Activated T-cell treated with anti-CD3 and anti-CD28 coated beads, Interleukin-2, amount 50 U/mL, for 72 hours (primary cell): Measurements from ENCODE around the gene TMEM51. TPM values are rescaled to one million over a fixed set of nuclear protein-coding genes. Genes with fewer than 3 reads are reported as not detected.

Experiments
- ATAC-seq, 2 donors: fragments of 150-1000 bp; cut with Tn5 transposase; replicated peaks in 1 of 2; 2 replicates each; pipeline ENCODE4 v1.10.0; 2021; ENCODE audit warnings: moderate library complexity in 2 of 2, mild to moderate bottlenecking in 1 of 2
- DNase-seq, 2 donors: peaks; one replicate each; pipeline ENCODE4 v3.0.0; 2021 to 2022; ENCODE audit warnings: mixed read lengths in 1 of 2
- H3K27ac Mint-ChIP-seq: one replicate; pipeline ENCODE4 v1.8.0; 2022; ENCODE audit warnings: mild to moderate bottlenecking, moderate library complexity, mixed read lengths
- H3K27me3 Mint-ChIP-seq: one replicate; pipeline ENCODE4 v1.8.0; 2022; ENCODE audit warnings: low read depth, mixed read lengths
- H3K36me3 Mint-ChIP-seq, 2 donors: one replicate each; pipeline ENCODE4 v1.8.0; 2022; ENCODE audit warnings: mixed read lengths in 2 of 2, mild to moderate bottlenecking in 1 of 2; ENCODE audit not compliant: insufficient read depth in 2 of 2
- H3K4me1 Mint-ChIP-seq: one replicate; pipeline ENCODE4 v1.8.0; 2022; ENCODE audit warnings: low read depth, mixed read lengths
- H3K4me3 Mint-ChIP-seq, 2 donors: one replicate each; pipeline ENCODE4 v1.8.0; 2022; ENCODE audit warnings: mild to moderate bottlenecking in 2 of 2, mixed read lengths in 2 of 2, moderate library complexity in 2 of 2
- H3K9me3 Mint-ChIP-seq, 2 donors: one replicate each; pipeline ENCODE4 v1.8.0; 2022; ENCODE audit warnings: mixed read lengths in 2 of 2
- total RNA-seq, 2 donors: library from RNA; stranded (reverse); gene quantifications; one replicate each; pipeline ENCODE4 v1.2.3, GENCODE V29; 2022

The TMEM51 gene
- total RNA-seq, 2 donors from 2014 or later = not detected

DNA sequence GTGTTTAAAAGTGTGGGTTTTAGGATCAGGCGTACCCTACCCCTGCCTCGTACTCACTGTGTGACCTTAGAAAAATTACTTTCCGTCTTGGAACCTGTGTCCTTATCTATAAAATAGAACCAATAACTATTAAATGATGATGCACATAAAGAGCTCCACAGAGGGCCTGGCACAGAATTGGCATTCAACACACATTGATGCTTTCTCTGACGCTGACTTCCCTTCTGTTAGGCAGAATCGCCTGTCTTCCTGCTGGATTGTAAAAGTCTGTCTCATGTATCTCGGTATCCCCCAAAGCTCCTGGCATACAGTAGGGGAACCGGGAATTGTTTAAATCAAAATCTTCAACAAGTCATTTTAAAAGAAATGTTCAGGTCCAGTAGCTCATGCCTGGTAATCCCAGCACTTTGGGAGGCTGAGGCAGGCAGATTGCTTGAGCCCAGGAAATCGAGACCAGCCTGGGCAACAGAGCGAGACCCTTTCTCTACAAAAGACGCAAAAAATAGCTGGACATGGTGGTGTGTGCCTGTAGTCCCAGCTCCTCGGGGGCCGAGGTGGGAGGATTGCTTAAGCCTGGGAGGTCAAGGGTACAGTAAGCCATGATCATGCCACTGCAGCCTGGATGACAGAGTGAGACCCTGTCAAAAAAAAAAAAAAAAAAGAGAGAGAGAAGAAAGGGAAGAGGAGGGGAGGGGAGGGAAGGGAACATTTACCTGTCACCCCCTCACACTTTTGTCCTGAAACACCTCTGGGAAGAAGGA is 52.2 kb downstream of the TMEM51 start:
- ATAC-seq (no peak), DNase-seq (no peak)
- peaks cover 12% of the 10 kb centered on the region for H3K27me3 Mint-ChIP-seq
- no peaks in the 10 kb centered on the region for H3K4me1 Mint-ChIP-seq
- no peak overlapping the region for H3K27ac Mint-ChIP-seq
- H3K36me3 Mint-ChIP-seq = no peaks in the 10 kb centered on the region
- no peak overlapping the region for H3K4me3 Mint-ChIP-seq
- H3K9me3 Mint-ChIP-seq = no peaks in the 10 kb centered on the region

GRCh38 chr1:15206418-15207030 is 53.0 kb downstream of the TMEM51 start:
- H3K27ac Mint-ChIP-seq = no peak overlapping the region
- no peak overlapping the region for H3K4me3 Mint-ChIP-seq
- no peaks in the 10 kb centered on the region for H3K9me3 Mint-ChIP-seq
- no peak for DNase-seq
- H3K4me1 Mint-ChIP-seq = no peaks in the 10 kb centered on the region
- H3K27me3 Mint-ChIP-seq = peaks cover 12% of the 10 kb centered on the region
- no peak for ATAC-seq
- no peaks in the 10 kb centered on the region for H3K36me3 Mint-ChIP-seq

- ATAC-seq (no peak), DNase-seq (no peak)
- H3K4me1 Mint-ChIP-seq = no peaks in the 10 kb centered on the region
- H3K27ac Mint-ChIP-seq = no peak overlapping the region
- peaks cover 15% of the 10 kb centered on the region for H3K27me3 Mint-ChIP-seq
- H3K9me3 Mint-ChIP-seq = no peaks in the 10 kb centered on the region
- no peak overlapping the region for H3K4me3 Mint-ChIP-seq
- no peaks in the 10 kb centered on the region for H3K36me3 Mint-ChIP-seq
Observed at GRCh38 chr1:15207031-15207828, 53.7 kb downstream of the TMEM51 start.

GRCh38 chr1:15207829-15208429 is 54.4 kb downstream of the TMEM51 start:
- Mint-ChIP-seq H3K27ac (no peak overlapping the region), H3K4me1 (no peaks in the 10 kb centered on the region), H3K9me3 (no peaks in the 10 kb centered on the region), H3K36me3 (no peaks in the 10 kb centered on the region), H3K4me3 (no peak overlapping the region), H3K27me3 (peaks cover 16% of the 10 kb centered on the region)
- DNase-seq = no peak
- ATAC-seq = no peak

GRCh38 chr1:15210651-15211375 is 57.3 kb downstream of the TMEM51 start:
- H3K4me1 Mint-ChIP-seq = no peaks in the 10 kb centered on the region
- no peak overlapping the region for H3K4me3 Mint-ChIP-seq
- peaks cover 13% of the 10 kb centered on the region for H3K27me3 Mint-ChIP-seq
- no peak for DNase-seq
- ATAC-seq = no peak
- H3K27ac Mint-ChIP-seq = no peak overlapping the region
- H3K9me3 Mint-ChIP-seq = no peaks in the 10 kb centered on the region
- H3K36me3 Mint-ChIP-seq = no peaks in the 10 kb centered on the region

GRCh38 chr1:15211424-15211823 is 57.9 kb downstream of the TMEM51 start:
- peaks cover 10% of the 10 kb centered on the region for H3K27me3 Mint-ChIP-seq
- no peaks in the 10 kb centered on the region for H3K9me3 Mint-ChIP-seq
- H3K4me3 Mint-ChIP-seq = no peak overlapping the region
- H3K4me1 Mint-ChIP-seq = no peaks in the 10 kb centered on the region
- ATAC-seq (no peak), DNase-seq (no peak)
- no peaks in the 10 kb centered on the region for H3K36me3 Mint-ChIP-seq
- H3K27ac Mint-ChIP-seq = no peak overlapping the region

DNA sequence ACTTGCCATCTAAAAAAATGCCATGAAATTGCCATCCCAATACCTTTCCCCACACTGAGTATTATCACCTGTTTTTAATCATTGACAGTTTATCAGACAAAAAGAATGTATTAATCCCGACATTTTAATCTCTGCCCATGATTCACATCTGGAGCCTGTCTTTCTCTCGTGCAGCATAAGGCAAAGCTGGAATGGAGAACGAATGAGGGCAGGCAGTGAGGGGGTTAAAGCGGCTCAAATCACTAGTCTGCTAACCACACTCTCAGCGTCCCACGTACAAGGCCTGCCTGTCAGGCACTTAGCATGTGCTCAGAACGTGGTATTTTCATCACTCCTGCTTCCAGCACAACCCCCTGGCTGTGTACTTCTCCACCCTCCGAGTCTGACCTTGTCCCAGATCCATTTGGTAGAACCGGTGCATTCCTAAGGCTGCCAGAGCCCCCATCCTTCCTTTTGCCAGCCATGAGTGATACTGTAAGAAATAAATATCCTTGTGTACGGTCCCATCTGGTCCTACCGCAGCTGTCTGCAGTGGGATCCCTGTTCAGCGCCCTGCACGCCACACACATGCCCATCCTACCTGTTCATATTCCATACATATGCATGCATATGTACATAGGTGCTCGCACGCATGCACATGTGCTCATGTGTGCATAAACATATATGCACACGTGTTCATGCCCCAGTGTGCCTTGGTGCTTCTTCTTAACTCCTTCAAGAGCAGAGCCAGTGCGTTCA is 58.8 kb downstream of the TMEM51 start:
- H3K9me3 Mint-ChIP-seq = no peaks in the 10 kb centered on the region
- no peak overlapping the region for H3K27ac Mint-ChIP-seq
- no peaks in the 10 kb centered on the region for H3K36me3 Mint-ChIP-seq
- H3K4me3 Mint-ChIP-seq = no peak overlapping the region
- H3K27me3 Mint-ChIP-seq = peaks cover 10% of the 10 kb centered on the region
- ATAC-seq (no peak), DNase-seq (no peak)
- H3K4me1 Mint-ChIP-seq = no peaks in the 10 kb centered on the region

DNA sequence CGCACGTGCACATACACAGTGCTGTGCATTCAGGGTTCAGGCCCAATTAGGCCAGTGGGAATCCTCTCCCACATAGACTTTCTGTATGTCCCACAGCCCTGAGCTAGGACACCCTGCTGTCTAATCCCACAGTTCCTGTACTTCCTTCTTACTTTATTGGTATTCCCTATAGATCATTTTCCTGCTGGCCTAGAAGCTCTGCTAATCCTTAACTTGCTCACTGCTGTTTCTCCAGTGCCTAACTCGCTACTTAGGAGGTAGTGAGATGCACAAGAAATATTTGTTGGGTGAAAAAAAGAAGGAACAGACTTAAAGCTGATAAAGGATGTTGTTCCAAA is 59.4 kb downstream of the TMEM51 start:
- H3K4me3 Mint-ChIP-seq = no peak overlapping the region
- H3K4me1 Mint-ChIP-seq = no peaks in the 10 kb centered on the region
- no peaks in the 10 kb centered on the region for H3K36me3 Mint-ChIP-seq

DNA sequence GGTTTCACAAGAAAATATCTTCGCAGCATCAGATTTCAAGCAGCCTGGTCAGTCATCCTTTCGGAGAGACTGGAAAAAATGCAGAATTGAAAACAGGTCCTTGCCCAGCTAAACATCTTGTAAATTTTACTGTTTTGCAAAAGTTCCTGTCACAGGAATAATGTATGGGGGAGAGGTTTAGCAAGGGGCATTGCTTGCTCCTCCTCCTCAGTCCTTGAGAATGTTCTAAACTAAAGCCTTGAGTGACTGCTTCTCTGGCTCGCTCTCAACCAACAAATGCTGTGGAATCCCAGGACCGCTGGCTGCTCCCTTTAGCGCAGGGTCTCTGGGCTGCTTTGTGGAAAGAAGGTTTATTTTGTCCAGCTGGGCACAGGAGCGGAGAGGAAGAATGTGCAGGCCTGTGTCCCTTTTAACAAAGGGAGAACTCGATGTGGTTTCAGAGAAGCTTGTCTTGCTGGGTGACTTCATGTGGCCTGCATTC is 59.8 kb downstream of the TMEM51 start:
- Mint-ChIP-seq H3K36me3 (no peaks in the 10 kb centered on the region), H3K4me1 (no peaks in the 10 kb centered on the region), H3K9me3 (no peaks in the 10 kb centered on the region), H3K4me3 (no peak overlapping the region), H3K27me3 (peaks cover 10% of the 10 kb centered on the region), H3K27ac (no peak overlapping the region)
- ATAC-seq = no peak
- DNase-seq = no peak

More for the DNA sequence above, 59.4 kb downstream of the TMEM51 start:
- Mint-ChIP-seq H3K27me3 (peaks cover 10% of the 10 kb centered on the region), H3K9me3 (no peaks in the 10 kb centered on the region), H3K27ac (no peak overlapping the region)
- DNase-seq (no peak), ATAC-seq (no peak)

- Mint-ChIP-seq H3K27me3 (peaks cover 10% of the 10 kb centered on the region), H3K27ac (no peak overlapping the region), H3K36me3 (no peaks in the 10 kb centered on the region), H3K9me3 (no peaks in the 10 kb centered on the region), H3K4me3 (no peak overlapping the region), H3K4me1 (no peaks in the 10 kb centered on the region)
- DNase-seq = no peak
- ATAC-seq = no peak
Observed at GRCh38 chr1:15214527-15214926, 61.0 kb downstream of the TMEM51 start.

DNA sequence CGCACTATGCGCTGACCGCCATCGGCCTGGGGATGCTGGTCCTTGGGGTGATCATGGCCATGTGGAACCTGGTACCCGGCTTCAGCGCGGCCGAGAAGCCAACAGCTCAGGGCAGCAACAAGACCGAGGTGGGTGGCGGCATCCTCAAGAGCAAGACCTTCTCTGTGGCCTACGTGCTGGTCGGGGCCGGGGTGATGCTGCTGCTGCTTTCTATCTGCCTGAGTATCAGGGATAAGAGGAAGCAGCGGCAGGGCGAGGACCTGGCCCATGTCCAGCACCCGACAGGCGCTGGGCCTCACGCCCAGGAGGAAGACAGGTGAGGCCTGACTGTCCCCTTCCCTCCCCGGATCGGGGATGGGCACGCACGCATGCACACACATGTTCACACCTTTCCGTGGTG is 61.6 kb downstream of the TMEM51 start:
- no peaks in the 10 kb centered on the region for H3K36me3 Mint-ChIP-seq
- no peaks in the 10 kb centered on the region for H3K9me3 Mint-ChIP-seq
- ATAC-seq (no peak), DNase-seq (no peak)
- H3K27me3 Mint-ChIP-seq = peaks cover 10% of the 10 kb centered on the region
- H3K4me3 Mint-ChIP-seq = no peak overlapping the region
- H3K4me1 Mint-ChIP-seq = no peaks in the 10 kb centered on the region
- H3K27ac Mint-ChIP-seq = no peak overlapping the region

GRCh38 chr1:15217654-15218053 is 64.1 kb downstream of the TMEM51 start:
- no peaks in the 10 kb centered on the region for H3K4me1 Mint-ChIP-seq
- no peak for ATAC-seq
- H3K27me3 Mint-ChIP-seq = peaks cover 24% of the 10 kb centered on the region
- H3K27ac Mint-ChIP-seq = no peak overlapping the region
- DNase-seq = no peak
- H3K36me3 Mint-ChIP-seq = no peaks in the 10 kb centered on the region
- H3K4me3 Mint-ChIP-seq = no peak overlapping the region
- no peaks in the 10 kb centered on the region for H3K9me3 Mint-ChIP-seq
